ENCODE data around the gene TMC6. TPM values are rescaled to one million over a fixed set of nuclear protein-coding genes. Genes with fewer than 3 reads are reported as not detected.
A peak's percentile ranks its signal among the peaks of the same experiment; 100 is the strongest.

The TMC6 gene
- total RNA-seq, 1 experiment from 2014 or later: 22.9 TPM

DNA sequence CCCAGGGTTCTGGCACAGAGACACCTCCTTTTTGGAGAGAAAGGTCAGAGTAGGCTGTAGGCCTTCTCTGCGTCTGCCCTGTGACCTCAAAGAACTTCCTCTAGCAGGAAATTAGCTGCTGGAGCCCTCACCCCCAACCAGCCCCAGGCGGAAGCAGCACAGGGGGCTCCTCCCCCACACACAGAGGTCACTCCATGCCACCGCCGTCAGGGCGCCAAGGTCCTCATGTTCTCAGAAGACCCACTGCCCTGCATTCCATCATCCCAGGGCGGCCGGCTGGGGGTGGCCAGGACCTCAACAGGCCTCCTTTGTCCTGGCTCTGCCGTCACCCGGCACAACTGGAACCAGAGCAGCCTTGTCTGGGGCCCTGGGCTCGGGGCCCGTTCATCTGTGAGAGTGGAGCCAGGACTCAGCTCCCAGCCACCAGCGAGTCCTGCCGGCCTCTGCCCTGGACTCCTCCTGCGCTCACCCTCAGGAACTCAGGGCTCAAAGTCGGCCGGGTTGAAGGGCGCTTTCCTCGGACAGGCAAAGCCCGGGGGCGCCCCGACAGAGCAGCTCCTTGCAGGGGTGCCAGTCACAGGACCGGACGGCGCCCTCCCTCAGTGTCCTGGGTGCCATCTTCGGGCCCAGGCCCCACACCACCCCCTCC, 1.2 kb downstream of the TMC6 start:
- peaks cover 46% of the 10 kb centered on the region for H3K4me1 ChIP-seq (ENCODE audit: insufficient read depth, low read length, poor library complexity, severe bottlenecking)
- CTCF ChIA-PET: interaction anchor here (0.6 to 0.8 kb wide), 2 partner anchors 49 to 132 kb away, joined by 3 read pairs; no protein-coding TSS in a partner anchor
- DNase-seq (ENCODE audit: low spot score): no peak
- TF ChIP-seq EZH2 (IDR thresholded peaks at IDR 0.05; ENCODE audit: borderline replicate concordance, low read depth, low read length, poor library complexity, severe bottlenecking): no peak
- TF ChIP-seq, protein P1, sequence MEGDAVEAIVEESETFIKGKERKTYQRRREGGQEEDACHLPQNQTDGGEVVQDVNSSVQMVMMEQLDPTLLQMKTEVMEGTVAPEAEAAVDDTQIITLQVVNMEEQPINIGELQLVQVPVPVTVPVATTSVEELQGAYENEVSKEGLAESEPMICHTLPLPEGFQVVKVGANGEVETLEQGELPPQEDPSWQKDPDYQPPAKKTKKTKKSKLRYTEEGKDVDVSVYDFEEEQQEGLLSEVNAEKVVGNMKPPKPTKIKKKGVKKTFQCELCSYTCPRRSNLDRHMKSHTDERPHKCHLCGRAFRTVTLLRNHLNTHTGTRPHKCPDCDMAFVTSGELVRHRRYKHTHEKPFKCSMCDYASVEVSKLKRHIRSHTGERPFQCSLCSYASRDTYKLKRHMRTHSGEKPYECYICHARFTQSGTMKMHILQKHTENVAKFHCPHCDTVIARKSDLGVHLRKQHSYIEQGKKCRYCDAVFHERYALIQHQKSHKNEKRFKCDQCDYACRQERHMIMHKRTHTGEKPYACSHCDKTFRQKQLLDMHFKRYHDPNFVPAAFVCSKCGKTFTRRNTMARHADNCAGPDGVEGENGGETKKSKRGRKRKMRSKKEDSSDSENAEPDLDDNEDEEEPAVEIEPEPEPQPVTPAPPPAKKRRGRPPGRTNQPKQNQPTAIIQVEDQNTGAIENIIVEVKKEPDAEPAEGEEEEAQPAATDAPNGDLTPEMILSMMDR (conservative IDR thresholded peaks at IDR 0.05; ENCODE audit: low read depth, low read length): no peak
- POLR2A ChIA-PET (ENCODE audit: low non-redundant PET): no interaction called here
- no TSS peak for BruUV-seq (replicated peaks)
- H3K4me3 ChIP-seq (ENCODE audit: low read depth, low read length, poor library complexity, severe bottlenecking): peak overlapping the region; percentile 80
- intact Hi-C loops (cut with micrococcal nuclease; ENCODE audit: unreplicated experiment): loop anchor here (5.0 kb wide), 1 partner anchor 40 kb away; the partner anchor contains the start of gene SYNGR2
- no peaks in the 10 kb centered on the region for H3K27me3 ChIP-seq (replicated peaks; ENCODE audit: insufficient read depth, low read depth, low read length, poor library complexity)
- no peaks in the 10 kb centered on the region for H3K36me3 ChIP-seq (ENCODE audit: insufficient read depth, low read length, poor library complexity, severe bottlenecking)
- no peaks in the 10 kb centered on the region for H3K9me3 ChIP-seq (ENCODE audit: low read depth, low read length, poor library complexity, severe bottlenecking)
- no peak overlapping the region for H3K27ac ChIP-seq (ENCODE audit: low read depth, low read length, poor library complexity, severe bottlenecking)

GRCh38 chr17:78126895-78127238, 1.7 kb downstream of the TMC6 start:
- intact Hi-C loops (cut with micrococcal nuclease; ENCODE audit: unreplicated experiment): loop anchor here (5.0 kb wide), 1 partner anchor 40 kb away; the partner anchor contains the start of gene SYNGR2
- Histone ChIP-seq H3K27ac (ENCODE audit: low read depth, low read length, poor library complexity, severe bottlenecking) (no peak overlapping the region), H3K4me1 (ENCODE audit: insufficient read depth, low read length, poor library complexity, severe bottlenecking) (peaks cover 42% of the 10 kb centered on the region), H3K4me3 (ENCODE audit: low read depth, low read length, poor library complexity, severe bottlenecking) (no peak overlapping the region), H3K9me3 (ENCODE audit: low read depth, low read length, poor library complexity, severe bottlenecking) (no peaks in the 10 kb centered on the region), H3K27me3 (replicated peaks; ENCODE audit: insufficient read depth, low read depth, low read length, poor library complexity) (no peaks in the 10 kb centered on the region), H3K36me3 (ENCODE audit: insufficient read depth, low read length, poor library complexity, severe bottlenecking) (no peaks in the 10 kb centered on the region)
- ChIA-PET CTCF (no interaction called here), POLR2A (ENCODE audit: low non-redundant PET) (no interaction called here)
- BruUV-seq (replicated peaks): no TSS peak
- TF ChIP-seq EZH2 (IDR thresholded peaks at IDR 0.05; ENCODE audit: borderline replicate concordance, low read depth, low read length, poor library complexity, severe bottlenecking): no peak
- TF ChIP-seq, protein P1 (conservative IDR thresholded peaks at IDR 0.05; ENCODE audit: low read depth, low read length): no peak
- DNase-seq (ENCODE audit: low spot score): no peak

GRCh38 chr17:78125976-78126894, 2.3 kb downstream of the TMC6 start:
- Histone ChIP-seq H3K9me3 (ENCODE audit: low read depth, low read length, poor library complexity, severe bottlenecking) (no peaks in the 10 kb centered on the region), H3K36me3 (ENCODE audit: insufficient read depth, low read length, poor library complexity, severe bottlenecking) (no peaks in the 10 kb centered on the region), H3K4me3 (ENCODE audit: low read depth, low read length, poor library complexity, severe bottlenecking) (no peak overlapping the region), H3K27me3 (replicated peaks; ENCODE audit: insufficient read depth, low read depth, low read length, poor library complexity) (no peaks in the 10 kb centered on the region), H3K4me1 (ENCODE audit: insufficient read depth, low read length, poor library complexity, severe bottlenecking) (peaks cover 36% of the 10 kb centered on the region), H3K27ac (ENCODE audit: low read depth, low read length, poor library complexity, severe bottlenecking) (no peak overlapping the region)
- DNase-seq (ENCODE audit: low spot score): no peak
- ChIA-PET POLR2A (ENCODE audit: low non-redundant PET) (no interaction called here), CTCF (interaction anchor here (0.5 kb wide), 1 partner anchor 481 kb away, joined by 3 read pairs; no protein-coding TSS in a partner anchor)
- TF ChIP-seq, protein P1 (conservative IDR thresholded peaks at IDR 0.05; ENCODE audit: low read depth, low read length): no peak
- no peak for TF ChIP-seq EZH2 (IDR thresholded peaks at IDR 0.05; ENCODE audit: borderline replicate concordance, low read depth, low read length, poor library complexity, severe bottlenecking)
- no TSS peak for BruUV-seq (replicated peaks)
- intact Hi-C loops (cut with micrococcal nuclease; ENCODE audit: unreplicated experiment): loop anchor here (5.0 kb wide), 1 partner anchor 41 kb away; the partner anchor contains the start of gene SYNGR2
